ACC112 (cell line): ENCODE results near the gene YTHDF1.

Experiments
- H2AFZ ChIP-seq: fragments of 200-600 bp; sonication (generic); one replicate; pipeline ENCODE4 v1.6.0; 2017; ENCODE audit warnings: antibody characterized with exemption, low read length; ENCODE audit not compliant: unreplicated experiment
- H3K27ac ChIP-seq: fragments of 200-600 bp; sonication (generic); 2 replicates; pipeline ENCODE4 v1.5.1; 2014; ENCODE audit warnings: low read depth, mild to moderate bottlenecking, antibody characterized with exemption, low read length, moderate library complexity
- H3K27me3 ChIP-seq: fragments of 200-600 bp; sonication (generic); 2 replicates; pipeline ENCODE4 v1.6.1; 2014; ENCODE audit warnings: mild to moderate bottlenecking, antibody characterized with exemption, low read length, moderate library complexity, mixed read lengths; ENCODE audit not compliant: insufficient read depth
- H3K36me3 ChIP-seq: fragments of 200-600 bp; sonication (generic); 2 replicates; pipeline ENCODE4 v1.6.1; 2016; ENCODE audit warnings: mild to moderate bottlenecking, antibody characterized with exemption, low read length, moderate library complexity, mixed read lengths; ENCODE audit not compliant: insufficient read depth
- H3K4me1 ChIP-seq: fragments of 200-600 bp; sonication (generic); one replicate; pipeline ENCODE4 v1.6.1; 2016; ENCODE audit warnings: low read length, mixed read lengths; ENCODE audit not compliant: insufficient read depth, unreplicated experiment, control insufficient read depth
- H3K4me3 ChIP-seq: fragments of 200-600 bp; sonication (generic); 2 replicates; pipeline ENCODE4 v1.5.1; 2014; ENCODE audit warnings: mild to moderate bottlenecking, low read depth, low read length
- H3K79me2 ChIP-seq: fragments of 200-600 bp; sonication (generic); one replicate; pipeline ENCODE4 v1.6.0; 2016; ENCODE audit warnings: low read length; ENCODE audit not compliant: control insufficient read depth, unreplicated experiment, insufficient read depth

YTHDF1 gene

GRCh38 chr20:63182946-63183415 lies 33.0 kb downstream of the YTHDF1 start:
- H3K4me1 ChIP-seq, result no peaks in the 10 kb centered on the region
- peaks cover 37% of the 10 kb centered on the region for H3K27me3 ChIP-seq
- H3K79me2 ChIP-seq, result no peaks in the 10 kb centered on the region
- no peak overlapping the region for H3K4me3 ChIP-seq
- H3K36me3 ChIP-seq, result no peaks in the 10 kb centered on the region
- H3K27ac ChIP-seq, result no peak overlapping the region
- H2AFZ ChIP-seq, result no peak overlapping the region

- Histone ChIP-seq H3K4me3 (no peak overlapping the region), H3K27me3 (peaks cover 43% of the 10 kb centered on the region), H3K79me2 (no peaks in the 10 kb centered on the region), H2AFZ (no peak overlapping the region), H3K4me1 (no peaks in the 10 kb centered on the region), H3K36me3 (no peaks in the 10 kb centered on the region), H3K27ac (no peak overlapping the region)
Measured at GRCh38 chr20:63182425-63182824, 33.5 kb downstream of the YTHDF1 start.

- H3K36me3 ChIP-seq, result no peaks in the 10 kb centered on the region
Measured at GRCh38 chr20:63181226-63181625, 34.7 kb downstream of the YTHDF1 start.

GRCh38 chr20:63180569-63181185 lies 35.3 kb downstream of the YTHDF1 start:
- Histone ChIP-seq H3K4me3 (no peak overlapping the region), H2AFZ (no peak overlapping the region), H3K27me3 (peaks cover 60% of the 10 kb centered on the region), H3K79me2 (no peaks in the 10 kb centered on the region), H3K36me3 (no peaks in the 10 kb centered on the region), H3K4me1 (no peaks in the 10 kb centered on the region), H3K27ac (no peak overlapping the region)

More at GRCh38 chr20:63181226-63181625, 34.7 kb downstream of the YTHDF1 start:
- H3K27ac ChIP-seq, result no peak overlapping the region
- no peaks in the 10 kb centered on the region for H3K4me1 ChIP-seq
- H2AFZ ChIP-seq, result no peak overlapping the region
- no peak overlapping the region for H3K4me3 ChIP-seq
- peaks cover 55% of the 10 kb centered on the region for H3K27me3 ChIP-seq
- no peaks in the 10 kb centered on the region for H3K79me2 ChIP-seq

GRCh38 chr20:63179687-63180568 lies 36.0 kb downstream of the YTHDF1 start:
- peaks cover 68% of the 10 kb centered on the region for H3K27me3 ChIP-seq

GRCh38 chr20:63178889-63179686 lies 36.8 kb downstream of the YTHDF1 start:
- Histone ChIP-seq H3K27ac (no peak overlapping the region), H2AFZ (no peak overlapping the region), H3K79me2 (no peaks in the 10 kb centered on the region), H3K4me1 (no peaks in the 10 kb centered on the region), H3K36me3 (no peaks in the 10 kb centered on the region), H3K4me3 (peak overlapping the region; percentile 25; the same call in 1 of the 2 replicates), H3K27me3 (peaks cover 76% of the 10 kb centered on the region)

More at GRCh38 chr20:63179687-63180568, 36.0 kb downstream of the YTHDF1 start:
- Histone ChIP-seq H3K27ac (no peak overlapping the region), H2AFZ (no peak overlapping the region), H3K4me1 (no peaks in the 10 kb centered on the region), H3K79me2 (no peaks in the 10 kb centered on the region), H3K36me3 (no peaks in the 10 kb centered on the region), H3K4me3 (no peak overlapping the region)

GRCh38 chr20:63178446-63178820 lies 37.5 kb downstream of the YTHDF1 start:
- no peak overlapping the region for H3K4me3 ChIP-seq
- no peak overlapping the region for H2AFZ ChIP-seq
- H3K4me1 ChIP-seq, result no peaks in the 10 kb centered on the region
- no peaks in the 10 kb centered on the region for H3K79me2 ChIP-seq
- H3K27me3 ChIP-seq, result peaks cover 83% of the 10 kb centered on the region
- H3K36me3 ChIP-seq, result no peaks in the 10 kb centered on the region
- H3K27ac ChIP-seq, result no peak overlapping the region

GRCh38 chr20:63177785-63178445 lies 38.0 kb downstream of the YTHDF1 start:
- no peaks in the 10 kb centered on the region for H3K36me3 ChIP-seq
- H2AFZ ChIP-seq, result no peak overlapping the region
- H3K27me3 ChIP-seq, result peaks cover 88% of the 10 kb centered on the region
- no peaks in the 10 kb centered on the region for H3K79me2 ChIP-seq
- no peak overlapping the region for H3K27ac ChIP-seq
- no peak overlapping the region for H3K4me3 ChIP-seq
- H3K4me1 ChIP-seq, result no peaks in the 10 kb centered on the region

- no peaks in the 10 kb centered on the region for H3K36me3 ChIP-seq
- H3K27ac ChIP-seq, result no peak overlapping the region
- no peak overlapping the region for H2AFZ ChIP-seq
- H3K4me1 ChIP-seq, result no peaks in the 10 kb centered on the region
- H3K79me2 ChIP-seq, result no peaks in the 10 kb centered on the region
- no peak overlapping the region for H3K4me3 ChIP-seq
- peaks cover 90% of the 10 kb centered on the region for H3K27me3 ChIP-seq
Measured at GRCh38 chr20:63177134-63177784, 38.7 kb downstream of the YTHDF1 start.
